DOHH2 (cell line): ENCODE results near the gene TPST1.

Experiments
- H3F3A ChIP-seq: fragments of 200-600 bp; sonication (generic), shearing (Covaris generic); 2 replicates; pipeline ENCODE4 v1.6.0; 2016; ENCODE audit warnings: antibody characterized with exemption, mild to moderate bottlenecking; ENCODE audit not compliant: control insufficient read depth, insufficient read depth
- H3K27ac ChIP-seq: fragments of 200-600 bp; sonication (generic); 2 replicates; pipeline ENCODE4 v1.5.1; 2014; ENCODE audit warnings: low read depth, mild to moderate bottlenecking, low read length, moderate library complexity
- H3K27me3 ChIP-seq: fragments of 200-600 bp; sonication (generic); 2 replicates; pipeline ENCODE4 v1.6.1; 2014; ENCODE audit warnings: mild to moderate bottlenecking, low read length, mixed read lengths; ENCODE audit not compliant: control insufficient read depth
- H3K36me3 ChIP-seq: fragments of 200-600 bp; sonication (generic); 2 replicates; pipeline ENCODE4 v1.6.1; 2014; ENCODE audit warnings: mild to moderate bottlenecking, low read length, moderate library complexity, mixed read lengths; ENCODE audit not compliant: control insufficient read depth
- H3K4me1 ChIP-seq: fragments of 200-600 bp; sonication (generic); 2 replicates; pipeline ENCODE4 v1.6.1; 2014; ENCODE audit warnings: mild to moderate bottlenecking, low read length, mixed read lengths; ENCODE audit not compliant: control insufficient read depth
- H3K4me2 ChIP-seq: fragments of 200-600 bp; sonication (generic); 2 replicates; pipeline ENCODE4 v1.6.0; 2014; ENCODE audit warnings: mild to moderate bottlenecking, low read length, moderate library complexity
- H3K4me3 ChIP-seq: fragments of 200-600 bp; sonication (generic); 2 replicates; pipeline ENCODE4 v1.5.1; 2014; ENCODE audit warnings: mild to moderate bottlenecking, low read length, mixed read lengths
- H3K79me2 ChIP-seq: fragments of 200-600 bp; sonication (generic); 2 replicates; pipeline ENCODE4 v1.6.1; 2014; ENCODE audit warnings: mild to moderate bottlenecking, low read length, mixed read lengths; ENCODE audit not compliant: control insufficient read depth
- H3K9me2 ChIP-seq: fragments of 200-600 bp; sonication (generic); replicated peaks from 2 replicates; pipeline ENCODE4 v1.6.1; 2014; ENCODE audit warnings: mild to moderate bottlenecking, low read length, mixed read lengths; ENCODE audit not compliant: control insufficient read depth
- H3K9me3 ChIP-seq: fragments of 200-600 bp; sonication (generic); 2 replicates; pipeline ENCODE4 v1.6.1; 2014; ENCODE audit warnings: antibody characterized with exemption, low read length, mixed read lengths; ENCODE audit not compliant: control insufficient read depth, insufficient read depth
- H4K20me1 ChIP-seq: fragments of 200-600 bp; sonication (generic); 2 replicates; pipeline ENCODE4 v1.6.0; 2014; ENCODE audit warnings: low read depth, mild to moderate bottlenecking, antibody characterized with exemption, low read length, moderate library complexity; ENCODE audit not compliant: control insufficient read depth, insufficient read depth
- CTCF ChIP-seq: fragments of 200-600 bp; sonication (generic); IDR thresholded peaks from one replicate; pipeline ENCODE4 v1.5.1; 2014; ENCODE audit warnings: antibody characterized with exemption, mild to moderate bottlenecking, low read depth, low read length; ENCODE audit not compliant: poor library complexity, severe bottlenecking
- EZH2phosphoT487 ChIP-seq: fragments of 200-600 bp; sonication (generic); IDR thresholded peaks from 2 replicates; pipeline ENCODE4 v1.6.1; 2017; ENCODE audit warnings: borderline replicate concordance, mild to moderate bottlenecking, antibody characterized with exemption, low read length, moderate library complexity, mixed read lengths

Gene TPST1

GRCh38 chr7:66239467-66239856, 34.3 kb downstream of the TPST1 start:
- Histone ChIP-seq H3K9me3 (no peaks in the 10 kb centered on the region), H3K27me3 (no peaks in the 10 kb centered on the region; the same call in 1 of the 2 replicates), H3K4me3 (no peak overlapping the region), H3F3A (no peaks in the 10 kb centered on the region), H3K4me2 (no peak overlapping the region), H3K4me1 (no peaks in the 10 kb centered on the region), H3K36me3 (no peaks in the 10 kb centered on the region), H3K27ac (no peak overlapping the region), H3K9me2 (no peaks in the 10 kb centered on the region), H3K79me2 (no peaks in the 10 kb centered on the region), H4K20me1 (no peaks in the 10 kb centered on the region)
- TF ChIP-seq CTCF = no peak
- TF ChIP-seq EZH2phosphoT487 = no peak

- Histone ChIP-seq H4K20me1 (no peaks in the 10 kb centered on the region), H3K4me3 (no peak overlapping the region), H3K79me2 (no peaks in the 10 kb centered on the region), H3K4me1 (no peaks in the 10 kb centered on the region), H3K4me2 (no peak overlapping the region), H3K27ac (no peak overlapping the region), H3K36me3 (no peaks in the 10 kb centered on the region), H3K9me2 (no peaks in the 10 kb centered on the region), H3F3A (no peaks in the 10 kb centered on the region), H3K9me3 (no peaks in the 10 kb centered on the region), H3K27me3 (peaks cover 3% of the 10 kb centered on the region)
- TF ChIP-seq EZH2phosphoT487 (no peak), CTCF (no peak)
Measured at GRCh38 chr7:66245008-66245407, 39.9 kb downstream of the TPST1 start.

- no peaks in the 10 kb centered on the region for H3K79me2 ChIP-seq
- H3K4me1 ChIP-seq = no peaks in the 10 kb centered on the region
- no peak overlapping the region for H3K4me2 ChIP-seq
- no peaks in the 10 kb centered on the region for H3K9me2 ChIP-seq
- H3F3A ChIP-seq = no peaks in the 10 kb centered on the region
- no peaks in the 10 kb centered on the region for H4K20me1 ChIP-seq
- no peaks in the 10 kb centered on the region for H3K36me3 ChIP-seq
- no peak overlapping the region for H3K27ac ChIP-seq
- TF ChIP-seq CTCF = no peak
- TF ChIP-seq EZH2phosphoT487 = no peak
- no peaks in the 10 kb centered on the region for H3K9me3 ChIP-seq
- no peak overlapping the region for H3K4me3 ChIP-seq
- peaks cover 3% of the 10 kb centered on the region for H3K27me3 ChIP-seq
Measured at GRCh38 chr7:66246554-66247171, 41.5 kb downstream of the TPST1 start.
